ENCODE data around the gene DENND1A.

DNA sequence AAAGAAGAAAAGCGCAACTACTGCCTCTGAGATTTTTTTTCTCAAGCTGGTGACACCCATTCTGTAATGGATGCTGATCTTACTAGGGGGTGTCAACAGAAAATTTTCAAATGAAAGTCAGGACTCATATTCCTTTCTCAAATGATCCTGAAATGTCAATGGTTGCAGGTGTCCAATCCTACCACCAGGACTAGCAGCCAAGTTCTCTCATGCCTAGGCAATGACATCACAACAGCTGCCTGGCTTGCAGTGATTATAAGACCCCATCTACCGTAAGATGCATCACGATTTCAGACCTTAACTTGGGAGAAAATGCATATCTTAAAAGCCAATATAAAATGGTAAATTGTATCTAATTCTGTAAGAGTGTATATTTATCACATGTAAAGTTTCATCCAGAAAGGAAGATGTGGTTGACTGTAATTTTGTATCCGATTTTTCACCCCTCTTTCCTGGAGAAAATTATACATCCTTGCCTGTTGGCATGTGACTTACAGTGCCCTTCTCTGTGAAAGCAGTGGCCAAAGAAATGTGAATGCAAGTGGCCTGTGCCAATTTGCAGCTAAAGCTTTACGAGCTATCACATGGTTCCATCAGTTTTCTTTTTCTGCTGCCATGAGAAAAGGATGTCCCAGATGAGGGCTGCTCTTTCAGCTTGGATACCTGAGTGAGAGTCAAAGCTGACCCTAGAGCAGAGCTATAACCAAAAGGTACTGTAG lies 104.4 kb downstream of the DENND1A start:
- TF ChIP-seq, protein P1, sequence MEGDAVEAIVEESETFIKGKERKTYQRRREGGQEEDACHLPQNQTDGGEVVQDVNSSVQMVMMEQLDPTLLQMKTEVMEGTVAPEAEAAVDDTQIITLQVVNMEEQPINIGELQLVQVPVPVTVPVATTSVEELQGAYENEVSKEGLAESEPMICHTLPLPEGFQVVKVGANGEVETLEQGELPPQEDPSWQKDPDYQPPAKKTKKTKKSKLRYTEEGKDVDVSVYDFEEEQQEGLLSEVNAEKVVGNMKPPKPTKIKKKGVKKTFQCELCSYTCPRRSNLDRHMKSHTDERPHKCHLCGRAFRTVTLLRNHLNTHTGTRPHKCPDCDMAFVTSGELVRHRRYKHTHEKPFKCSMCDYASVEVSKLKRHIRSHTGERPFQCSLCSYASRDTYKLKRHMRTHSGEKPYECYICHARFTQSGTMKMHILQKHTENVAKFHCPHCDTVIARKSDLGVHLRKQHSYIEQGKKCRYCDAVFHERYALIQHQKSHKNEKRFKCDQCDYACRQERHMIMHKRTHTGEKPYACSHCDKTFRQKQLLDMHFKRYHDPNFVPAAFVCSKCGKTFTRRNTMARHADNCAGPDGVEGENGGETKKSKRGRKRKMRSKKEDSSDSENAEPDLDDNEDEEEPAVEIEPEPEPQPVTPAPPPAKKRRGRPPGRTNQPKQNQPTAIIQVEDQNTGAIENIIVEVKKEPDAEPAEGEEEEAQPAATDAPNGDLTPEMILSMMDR (IDR thresholded peaks at IDR 0.05), result no peak
- TF ChIP-seq POLR2A (IDR thresholded peaks at IDR 0.05) (no peak), EP300 (IDR thresholded peaks at IDR 0.05) (no peak), POLR2AphosphoS5 (IDR thresholded peaks at IDR 0.05) (no peak)
